HG03135 (cell line): ENCODE measurements around the gene PDLIM4.

Experiments
- ATAC-seq: cut with Tn5 transposase; IDR thresholded peaks from one replicate; pipeline ENCODE4 v1.9.1; 2021; ENCODE audit warnings: mild to moderate bottlenecking, moderate library complexity; ENCODE audit not compliant: unreplicated experiment

PDLIM4 gene

GRCh38 chr5:132301344-132302271, 44.1 kb downstream of the PDLIM4 start:
- ATAC-seq = no peak

DNA sequence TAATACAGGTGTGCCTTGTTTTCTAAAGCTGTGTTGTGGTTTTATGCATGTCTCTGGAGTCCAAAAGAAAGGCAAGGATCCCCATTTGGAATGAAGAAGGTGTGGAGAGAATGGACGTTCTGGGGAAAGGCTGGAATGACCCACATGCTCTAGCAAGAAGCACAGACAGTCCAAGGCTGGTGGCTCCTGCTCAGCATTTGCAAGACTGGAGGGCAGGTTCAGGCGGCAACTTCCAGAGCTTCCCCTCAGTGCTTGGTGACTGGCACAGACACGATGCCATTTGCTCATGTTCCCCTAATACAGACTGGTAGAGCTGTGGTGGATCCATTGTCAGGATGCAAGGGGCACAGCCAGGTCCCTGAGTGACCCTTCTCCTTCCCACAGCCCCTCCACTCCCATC, 44.9 kb downstream of the PDLIM4 start:
- ATAC-seq = no peak

DNA sequence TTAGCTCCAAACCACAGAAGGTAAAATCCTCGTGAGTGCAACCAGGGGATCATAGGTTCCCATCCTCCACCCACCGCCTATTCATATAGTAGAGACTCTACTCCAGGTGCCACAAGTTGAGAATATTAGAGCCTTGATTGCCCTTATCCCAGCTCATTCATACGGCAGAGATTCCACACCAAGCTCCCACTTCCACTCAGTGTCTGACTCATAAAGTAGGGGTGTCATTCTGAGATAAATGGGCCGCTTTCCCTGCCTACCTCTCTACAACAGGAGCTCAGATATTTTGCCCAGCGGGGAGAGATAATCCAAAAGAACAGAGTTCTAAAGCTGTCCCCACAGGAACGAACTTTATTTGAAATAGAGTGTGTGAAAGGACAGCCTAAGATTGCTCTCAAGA, 46.1 kb downstream of the PDLIM4 start:
- no peak for ATAC-seq

DNA sequence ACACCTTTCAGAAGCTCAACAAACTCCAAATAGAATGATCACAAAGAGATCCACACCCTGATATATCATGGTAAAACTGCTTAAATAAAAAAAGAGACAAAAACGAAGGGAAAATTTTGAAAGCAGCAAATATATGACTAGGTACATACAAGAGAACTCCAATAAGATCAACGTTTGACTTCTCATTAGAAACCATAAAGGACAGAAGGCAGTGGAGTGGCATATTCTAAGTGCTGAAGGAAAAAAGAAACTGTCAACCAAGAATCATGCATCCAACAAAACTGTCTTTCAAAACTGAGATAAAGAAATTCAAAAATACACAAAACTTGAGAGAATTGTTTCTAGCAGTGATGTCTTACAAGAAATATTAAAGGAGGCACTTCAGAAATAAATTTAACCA, 47.9 kb downstream of the PDLIM4 start:
- no peak for ATAC-seq

GRCh38 chr5:132308701-132309100, 51.2 kb downstream of the PDLIM4 start:
- ATAC-seq = no peak

GRCh38 chr5:132309679-132310078, 52.2 kb downstream of the PDLIM4 start:
- ATAC-seq = no peak

DNA sequence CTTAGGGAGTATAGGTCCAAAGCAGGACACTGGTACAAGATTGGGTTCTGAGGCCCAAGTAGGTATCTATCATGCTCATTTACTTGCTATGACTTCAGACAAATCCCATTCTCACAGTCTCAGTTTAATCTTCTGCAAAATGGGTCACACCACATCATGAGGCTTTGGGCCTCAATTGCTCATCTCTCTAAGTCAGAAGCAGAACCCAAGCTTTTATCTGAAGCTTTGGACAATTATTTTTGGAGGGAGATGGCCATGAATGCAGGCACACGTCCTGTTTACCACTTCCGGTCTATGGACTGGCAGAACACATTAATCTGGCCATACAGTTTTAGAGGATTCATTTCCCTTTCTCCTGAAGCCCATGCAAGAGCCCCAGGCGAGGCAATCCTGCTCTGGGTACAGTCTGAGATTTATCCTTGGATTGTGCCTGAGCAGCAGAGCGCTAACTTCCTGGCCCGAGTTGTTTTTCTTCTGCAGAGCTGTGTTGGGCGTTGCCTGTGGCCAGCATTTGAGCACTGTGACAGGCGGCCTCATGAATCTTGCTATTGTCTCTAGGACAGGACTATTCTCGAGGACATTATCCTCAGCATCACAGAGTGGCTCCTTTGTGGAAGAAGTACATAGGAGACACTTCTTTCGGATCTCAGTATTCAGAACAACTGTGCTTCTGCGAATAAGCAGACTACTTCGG, 52.8 kb downstream of the PDLIM4 start:
- no peak for ATAC-seq

GRCh38 chr5:132313366-132313765, 55.9 kb downstream of the PDLIM4 start:
- ATAC-seq = no peak

DNA sequence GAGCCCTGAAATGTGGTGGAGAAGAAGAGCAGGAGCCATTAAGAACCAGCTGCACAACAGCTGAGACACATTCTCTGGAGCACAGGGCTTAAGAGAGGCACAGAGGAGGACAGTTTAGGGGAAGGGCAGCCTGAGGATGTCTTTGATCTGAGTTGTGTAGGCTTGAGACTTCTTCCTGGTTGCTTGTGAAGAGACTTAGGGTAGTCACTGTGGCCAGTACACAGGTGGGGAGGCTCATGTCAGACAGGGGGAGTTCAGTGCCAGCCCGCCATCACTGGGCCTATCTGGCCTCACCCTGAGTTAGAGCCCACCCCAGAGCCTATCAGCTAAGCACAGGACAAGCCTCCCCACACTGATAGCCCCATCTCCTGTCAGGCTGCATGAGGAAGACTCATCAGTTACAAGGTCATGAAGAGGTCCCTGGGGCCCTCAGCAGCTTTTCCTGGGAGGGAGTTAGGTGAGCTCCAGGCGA, 56.5 kb downstream of the PDLIM4 start:
- ATAC-seq = no peak

- ATAC-seq = no peak
These were observed 58.1 kb downstream of the PDLIM4 start for GRCh38 chr5:132315529-132316067.

- ATAC-seq = no peak
These were observed 62.5 kb downstream of the PDLIM4 start for GRCh38 chr5:132319975-132320374.

DNA sequence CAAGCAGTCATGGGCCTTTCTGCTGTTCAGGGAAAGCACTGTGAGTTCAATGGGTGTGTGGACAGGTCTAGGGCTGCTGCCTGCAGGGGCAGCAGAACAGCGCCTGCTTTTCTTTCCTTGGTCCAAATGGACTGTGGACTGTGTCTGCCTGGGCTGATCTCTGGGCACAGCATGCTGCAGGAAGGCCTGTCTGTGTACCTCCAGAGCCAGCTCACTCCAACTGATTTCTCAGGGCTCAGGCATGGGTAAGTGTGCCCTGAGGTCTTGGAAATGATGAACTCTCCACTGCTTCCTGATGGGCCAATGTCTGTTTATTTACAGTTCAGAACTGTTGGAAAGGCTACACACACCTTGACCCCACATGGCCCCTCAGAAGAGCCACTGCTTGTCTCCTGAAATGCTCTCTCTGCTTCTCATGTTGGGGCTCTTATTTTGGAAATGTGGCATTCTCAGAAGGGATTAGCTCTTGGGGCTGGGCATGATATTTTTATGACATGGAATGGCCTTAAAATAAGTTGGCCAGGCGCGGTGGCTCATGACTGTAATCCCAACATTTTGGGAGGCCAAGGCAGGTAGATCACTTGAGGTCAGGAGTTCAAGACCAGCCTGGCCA, 63.7 kb downstream of the PDLIM4 start:
- ATAC-seq = no peak

- no peak for ATAC-seq
These were observed 64.8 kb downstream of the PDLIM4 start for GRCh38 chr5:132322266-132322665.
